HG03575 (cell line): Measurements from ENCODE around the gene NFATC2.
"Not testable (repeated sequence)": the region's sequence is repeated elsewhere in the genome, so short reads cannot be mapped to it uniquely, and the experiment has no call there.

Experiments used
- ATAC-seq: cut with Tn5 transposase; IDR thresholded peaks from one replicate; pipeline ENCODE4 v1.9.1; 2021; ENCODE audit not compliant: unreplicated experiment, insufficient number of reproducible peaks, low FRiP score; ENCODE audit errors: extremely low read depth

NFATC2 gene

DNA sequence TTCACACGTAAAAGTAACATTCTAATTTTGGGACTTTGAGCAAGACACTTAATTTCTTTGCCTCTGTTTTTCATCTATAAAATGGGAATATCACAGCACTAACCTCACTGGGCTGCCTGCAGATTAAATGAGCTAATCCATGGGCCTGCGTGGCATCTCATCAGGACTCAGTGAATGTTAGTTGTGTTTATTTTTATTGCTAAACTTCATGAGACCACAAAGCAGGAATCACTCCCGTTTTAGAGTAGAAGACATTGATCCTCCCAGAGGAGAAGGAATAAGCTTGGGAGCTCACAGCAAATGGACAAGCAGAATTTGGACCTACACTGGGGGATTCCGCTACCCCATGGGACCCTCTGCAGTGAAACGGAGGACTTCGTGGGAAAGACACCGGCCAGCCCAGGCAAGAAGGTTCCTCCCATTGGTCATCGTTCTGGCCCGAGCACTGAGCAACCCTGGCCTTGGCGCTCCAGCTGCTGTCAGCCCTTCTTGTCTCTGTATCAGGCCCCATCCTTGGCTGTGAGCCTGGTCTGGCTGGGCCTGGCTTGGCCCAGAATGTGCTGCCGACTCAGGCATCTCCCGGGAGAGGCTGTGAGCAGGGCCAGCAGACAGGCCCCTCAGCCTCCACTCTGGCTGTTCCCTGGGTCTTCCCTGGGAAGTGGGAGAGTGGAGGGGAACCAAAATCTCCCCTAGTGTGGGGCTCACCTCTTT lies 79.8 kb downstream of the NFATC2 start:
- no peak for ATAC-seq

GRCh38 chr20:51461846-51462245 lies 80.7 kb downstream of the NFATC2 start:
- ATAC-seq: not testable (repeated sequence)

- ATAC-seq: no peak
These were observed 81.2 kb downstream of the NFATC2 start for GRCh38 chr20:51461306-51461705.

GRCh38 chr20:51460569-51461265 lies 81.8 kb downstream of the NFATC2 start:
- peak; percentile 91 for ATAC-seq

GRCh38 chr20:51460163-51460562 lies 82.4 kb downstream of the NFATC2 start:
- ATAC-seq: no peak

DNA sequence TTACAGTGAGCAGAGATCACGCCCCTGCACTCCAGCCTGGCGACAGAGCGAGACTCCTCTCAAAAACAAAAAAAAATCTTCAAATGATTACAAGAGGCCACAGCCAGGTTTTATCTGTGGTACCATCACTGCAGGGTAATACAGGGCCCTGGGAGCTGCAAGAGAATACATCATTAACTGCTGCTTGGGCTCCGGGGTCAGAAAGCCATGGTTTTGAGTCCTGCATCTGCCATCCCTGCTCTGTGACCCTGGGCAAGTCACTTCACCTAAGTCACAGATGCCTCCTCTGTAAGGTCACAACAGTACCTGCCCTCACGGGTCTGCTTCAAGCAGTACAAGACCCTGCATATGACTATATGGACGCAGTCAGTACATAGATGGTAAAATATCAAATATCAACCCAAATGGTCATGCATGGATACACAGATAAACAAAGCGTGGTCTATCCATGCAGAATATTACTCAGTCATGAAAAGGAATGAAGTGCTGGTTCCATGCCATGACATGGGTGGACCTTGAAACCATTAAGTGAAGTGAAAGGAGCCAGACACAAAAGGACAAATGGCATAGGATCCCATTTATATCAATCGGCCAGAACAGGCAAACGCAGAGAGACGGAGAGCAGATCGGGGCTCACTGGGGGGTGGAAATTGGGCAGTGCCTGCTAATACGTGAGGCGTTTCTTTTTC lies 83.6 kb downstream of the NFATC2 start:
- no peak for ATAC-seq

- no peak for ATAC-seq
These were observed 85.0 kb downstream of the NFATC2 start for GRCh38 chr20:51457533-51457932.

- no peak for ATAC-seq
These were observed 85.7 kb downstream of the NFATC2 start for GRCh38 chr20:51456511-51457509.

DNA sequence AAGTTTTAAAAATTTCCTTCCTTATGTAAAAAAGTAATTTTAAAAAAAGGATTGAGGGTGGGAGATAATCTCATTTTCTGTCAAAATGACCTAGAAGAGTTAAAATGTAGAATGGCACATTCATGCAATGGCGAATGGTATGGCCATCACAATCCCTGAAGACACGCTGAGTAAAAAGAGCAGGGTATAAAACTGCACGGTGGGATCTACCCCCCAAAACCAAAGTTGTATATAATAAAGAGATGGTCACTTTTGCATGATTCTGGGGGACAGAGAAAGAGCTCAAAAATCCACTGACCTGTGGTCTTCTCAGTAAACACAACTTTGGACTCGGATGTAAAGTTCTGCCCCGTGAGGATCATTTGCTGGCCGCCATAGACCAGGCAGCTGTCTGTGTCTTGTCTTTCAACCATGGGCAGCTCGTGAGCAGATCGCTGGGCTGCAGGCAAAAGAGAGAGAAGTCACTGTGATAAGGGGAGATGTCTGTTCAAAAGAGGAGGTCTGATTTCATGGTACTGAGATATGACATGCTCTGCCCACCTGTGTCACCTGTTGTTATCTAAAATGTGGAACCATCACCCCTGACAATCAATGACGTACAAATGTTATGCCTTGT lies 88.2 kb downstream of the NFATC2 start:
- ATAC-seq: no peak

DNA sequence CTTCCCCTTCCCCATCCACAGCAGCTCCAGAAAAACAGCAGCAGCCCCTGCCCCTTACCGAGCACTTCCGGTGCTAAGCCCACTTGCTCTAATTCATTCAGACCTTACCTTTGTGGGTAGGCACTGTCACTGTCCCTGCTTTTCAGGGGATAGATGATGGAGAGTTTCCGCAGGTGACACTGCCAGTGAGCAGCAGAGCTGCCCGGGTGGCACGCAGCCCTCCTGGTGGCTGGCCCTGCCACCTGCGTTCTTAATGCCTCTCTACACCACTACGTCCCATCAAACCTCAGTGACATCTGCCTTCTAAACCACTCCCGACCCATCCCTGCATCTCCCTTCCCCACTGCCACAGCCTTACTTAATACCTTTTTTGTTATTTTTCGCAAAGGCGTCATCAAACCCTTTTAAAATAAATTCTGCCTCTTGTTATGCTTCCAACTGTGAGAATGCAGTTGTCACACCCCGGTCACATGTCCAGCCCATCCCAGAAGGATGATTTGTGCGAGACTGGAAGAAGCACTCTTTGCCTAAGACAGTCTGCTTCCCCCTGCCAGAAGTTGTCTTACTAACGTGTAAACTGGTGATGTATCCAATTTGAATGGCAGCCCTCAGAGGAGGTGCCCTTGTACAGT lies 89.7 kb downstream of the NFATC2 start:
- no peak for ATAC-seq

DNA sequence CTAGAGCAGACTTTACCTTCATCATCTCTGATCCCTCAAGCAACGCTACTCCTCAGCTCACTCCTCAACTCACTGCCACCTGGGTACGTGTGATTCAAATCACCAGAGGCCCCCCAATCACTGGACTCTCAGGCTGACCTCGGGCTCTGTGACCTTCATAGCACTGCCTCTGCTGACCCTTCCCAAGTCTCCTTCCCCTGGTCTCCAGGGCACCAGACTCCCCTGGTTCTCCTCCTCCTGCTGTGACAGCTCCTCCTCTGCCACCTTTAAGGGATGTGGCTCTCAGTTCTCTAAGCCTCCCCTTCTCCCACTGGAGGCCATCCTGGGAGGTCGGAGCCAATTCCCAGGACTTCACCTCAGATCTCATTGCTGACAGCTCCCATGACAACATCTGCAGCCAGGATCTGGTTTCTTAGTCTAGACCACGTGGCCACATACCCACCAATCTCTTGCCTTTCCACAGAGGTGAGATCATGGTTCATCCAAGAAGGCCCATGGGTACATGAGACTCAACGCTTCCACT lies 90.4 kb downstream of the NFATC2 start:
- ATAC-seq: no peak

GRCh38 chr20:51451484-51451883 lies 91.0 kb downstream of the NFATC2 start:
- no peak for ATAC-seq

GRCh38 chr20:51450984-51451383 lies 91.5 kb downstream of the NFATC2 start:
- ATAC-seq: no peak

DNA sequence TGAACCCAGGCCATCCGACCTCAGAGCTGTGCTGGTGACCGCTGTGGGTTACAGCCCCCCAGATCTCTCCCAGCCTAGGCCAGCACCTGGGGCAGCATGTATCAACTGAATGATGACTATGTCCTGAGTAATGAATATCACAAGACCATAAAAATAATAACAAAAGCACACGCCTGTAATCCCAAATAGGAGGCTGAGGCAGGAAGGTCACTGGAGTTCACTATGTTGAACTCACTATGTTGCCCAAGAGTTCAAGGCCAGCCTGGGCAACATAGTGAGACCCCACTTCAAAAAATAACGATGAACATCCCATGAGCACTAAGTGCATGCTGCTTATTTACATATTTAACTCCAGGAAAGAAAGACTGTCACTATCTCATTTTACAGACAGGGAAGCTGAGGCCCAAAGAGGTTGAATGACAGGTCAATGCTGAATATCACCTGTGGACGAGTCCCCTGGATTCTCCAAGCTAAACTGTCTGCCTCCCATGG lies 92.3 kb downstream of the NFATC2 start:
- ATAC-seq: no peak

GRCh38 chr20:51449498-51450220 lies 92.9 kb downstream of the NFATC2 start:
- no peak for ATAC-seq

- ATAC-seq: no peak
These were observed 94.8 kb downstream of the NFATC2 start for GRCh38 chr20:51447765-51448148.

DNA sequence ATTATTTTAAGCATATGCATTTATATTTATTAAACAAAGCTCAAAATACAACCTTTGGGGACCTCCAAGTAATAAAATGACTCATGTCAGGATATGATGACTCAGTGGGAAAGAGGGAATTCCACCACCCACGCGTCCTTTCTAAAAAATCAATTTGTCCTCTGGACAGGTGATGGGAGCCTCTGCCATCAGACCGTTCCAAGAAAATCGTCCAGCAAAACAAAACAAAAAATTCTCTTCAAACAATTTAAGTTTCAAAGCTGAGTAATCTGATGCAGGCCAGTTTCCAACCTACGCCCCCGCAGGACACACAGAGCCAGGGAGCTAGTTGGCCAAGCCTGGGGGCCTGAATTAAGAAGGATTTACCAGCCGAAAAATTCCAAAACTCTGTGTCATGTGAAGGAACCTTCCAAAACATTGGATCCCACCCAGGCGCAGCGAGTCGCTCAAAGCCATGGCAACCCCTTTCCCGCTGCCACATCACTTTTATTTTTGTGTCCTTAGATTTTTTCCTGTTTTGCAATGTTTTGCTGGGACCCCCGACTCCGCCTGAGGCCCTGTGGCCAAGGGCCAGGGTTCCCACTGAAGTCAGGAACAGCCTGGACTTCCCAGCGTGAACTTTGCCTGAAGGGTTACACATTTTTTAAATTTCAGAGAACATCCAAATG lies 95.3 kb downstream of the NFATC2 start:
- no peak for ATAC-seq
